ENCODE measurements around the gene GPR83.
"Not testable (repeated sequence)": the region's sequence is repeated elsewhere in the genome, so short reads cannot be mapped to it uniquely, and the experiment has no call there.

Gene GPR83

GRCh38 chr11:94350850-94351563 is 50.2 kb downstream of the GPR83 start:
- not testable (repeated sequence) for DNase-seq

GRCh38 chr11:94346311-94346710 is 54.9 kb downstream of the GPR83 start:
- DNase-seq: not testable (repeated sequence)

GRCh38 chr11:94343495-94343894 is 57.7 kb downstream of the GPR83 start:
- DNase-seq: no peak

GRCh38 chr11:94342250-94342649 is 59.0 kb downstream of the GPR83 start:
- no peak for DNase-seq

GRCh38 chr11:94338651-94339050 is 62.6 kb downstream of the GPR83 start:
- DNase-seq: no peak

GRCh38 chr11:94336033-94336432 is 65.2 kb downstream of the GPR83 start:
- DNase-seq: no peak

- no peak for DNase-seq
Observed at GRCh38 chr11:94332814-94333213, 68.4 kb downstream of the GPR83 start.

GRCh38 chr11:94330789-94331188 is 70.4 kb downstream of the GPR83 start:
- DNase-seq: no peak

GRCh38 chr11:94329501-94329900 is 71.7 kb downstream of the GPR83 start:
- DNase-seq: no peak

DNA sequence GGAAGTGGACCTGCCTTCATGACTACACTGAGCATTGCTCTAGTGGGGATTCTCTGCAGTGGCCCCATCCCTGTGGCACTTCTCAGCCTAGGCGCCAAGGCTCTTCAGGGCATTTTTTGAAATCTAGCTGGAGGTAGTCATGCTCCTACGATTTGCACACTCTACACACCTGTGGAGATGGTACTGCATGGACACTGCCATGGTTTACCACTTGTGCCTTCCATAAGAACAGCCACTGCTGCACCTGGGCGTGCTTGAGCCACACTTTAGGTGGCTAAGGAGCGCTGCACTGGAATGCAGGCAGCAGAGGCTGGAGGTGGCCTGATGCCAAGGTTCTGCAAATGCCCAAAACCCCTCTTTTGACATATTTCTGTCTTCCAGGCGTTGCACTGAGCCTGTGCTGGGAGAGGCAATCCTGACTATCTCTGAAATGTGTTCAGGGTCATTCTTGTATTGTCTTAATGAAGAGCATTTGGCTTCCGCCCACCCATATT is 72.6 kb downstream of the GPR83 start:
- no peak for DNase-seq

All from NCI-H2081 treated with DMSO at 0.1 percent for 48 hours (cell line).